ENCODE data around the gene TTLL7. TPM values are rescaled to one million over a fixed set of nuclear protein-coding genes. Genes with fewer than 3 reads are reported as not detected.
"Not testable (repeated sequence)": the region's sequence is repeated elsewhere in the genome, so short reads cannot be mapped to it uniquely, and the experiment has no call there.

The TTLL7 gene
- total RNA-seq, 1 donor from 2014 or later = 0.40 TPM

- peak; percentile 59 to 63 for DNase-seq (ENCODE audit: low read depth in 2 of 2)
Observed at GRCh38 chr1:83931658-83932253, 67.2 kb downstream of the TTLL7 start.

GRCh38 chr1:83929184-83929583, 69.7 kb downstream of the TTLL7 start:
- no peak for DNase-seq (ENCODE audit: low read depth in 2 of 2)

GRCh38 chr1:83928396-83928795, 70.5 kb downstream of the TTLL7 start:
- no peak for DNase-seq (ENCODE audit: low read depth in 2 of 2)

GRCh38 chr1:83927701-83928100, 71.2 kb downstream of the TTLL7 start:
- no peak for DNase-seq (ENCODE audit: low read depth in 2 of 2)

GRCh38 chr1:83927061-83927460, 71.9 kb downstream of the TTLL7 start:
- DNase-seq (ENCODE audit: low read depth in 2 of 2) = no peak

- no peak for DNase-seq (ENCODE audit: low read depth in 2 of 2)
Observed at GRCh38 chr1:83923553-83923952, 75.4 kb downstream of the TTLL7 start.

- no peak for DNase-seq (ENCODE audit: low read depth in 2 of 2)
Observed at GRCh38 chr1:83922431-83922830, 76.5 kb downstream of the TTLL7 start.

GRCh38 chr1:83920320-83920719, 78.6 kb downstream of the TTLL7 start:
- no peak for DNase-seq (ENCODE audit: low read depth in 2 of 2)

GRCh38 chr1:83919872-83920271, 79.1 kb downstream of the TTLL7 start:
- DNase-seq (ENCODE audit: low read depth in 2 of 2) = no peak

- no peak for DNase-seq (ENCODE audit: low read depth in 2 of 2)
Observed at GRCh38 chr1:83918688-83919285, 80.1 kb downstream of the TTLL7 start.

- no peak for DNase-seq (ENCODE audit: low read depth in 2 of 2)
Observed at GRCh38 chr1:83917959-83918358, 81.0 kb downstream of the TTLL7 start.

GRCh38 chr1:83916094-83916493, 82.8 kb downstream of the TTLL7 start:
- not testable (repeated sequence) for DNase-seq (ENCODE audit: low read depth in 2 of 2)

- DNase-seq (ENCODE audit: low read depth in 2 of 2) = no peak
Observed at GRCh38 chr1:83912876-83913275, 86.1 kb downstream of the TTLL7 start.

- peak in 1 of 2 donors; percentile 5 for DNase-seq (ENCODE audit: low read depth in 2 of 2)
Observed at GRCh38 chr1:83910461-83910860, 88.5 kb downstream of the TTLL7 start.

GRCh38 chr1:83909687-83910086, 89.2 kb downstream of the TTLL7 start:
- DNase-seq (ENCODE audit: low read depth in 2 of 2) = no peak

GRCh38 chr1:83905315-83905907, 93.5 kb downstream of the TTLL7 start:
- DNase-seq (ENCODE audit: low read depth in 2 of 2) = peak; percentile 23 to 39

GRCh38 chr1:83901547-83902155, 97.3 kb downstream of the TTLL7 start:
- no peak for DNase-seq (ENCODE audit: low read depth in 2 of 2)

- peak in 1 of 2 donors; percentile 21 for DNase-seq (ENCODE audit: low read depth in 2 of 2)
Observed at GRCh38 chr1:83900524-83900923, 98.4 kb downstream of the TTLL7 start.

- no peak for DNase-seq (ENCODE audit: low read depth in 2 of 2)
Observed at GRCh38 chr1:83897516-83897915, 101.4 kb downstream of the TTLL7 start.

- no peak for DNase-seq (ENCODE audit: low read depth in 2 of 2)
Observed at GRCh38 chr1:83896299-83896698, 102.6 kb downstream of the TTLL7 start.

- DNase-seq (ENCODE audit: low read depth in 2 of 2) = peak in 1 of 2 donors; percentile 9
Observed at GRCh38 chr1:83889707-83890106, 109.2 kb downstream of the TTLL7 start.

GRCh38 chr1:83887483-83887882, 111.4 kb downstream of the TTLL7 start:
- no peak for DNase-seq (ENCODE audit: low read depth in 2 of 2)

- DNase-seq (ENCODE audit: low read depth in 2 of 2) = no peak
Observed at GRCh38 chr1:83883979-83884378, 115.0 kb downstream of the TTLL7 start.

All from lung microvascular endothelial cell (primary cell).